IMR-90 (cell line): ENCODE data around the gene CPB1.

Source experiments
- BHLHE40 ChIP-seq: fragments of 150-350 bp; IDR thresholded peaks from 2 replicates; pipeline ENCODE4 v1.6.1; 2016; ENCODE audit warnings: mild to moderate bottlenecking, low read depth, low read length
- CEBPB ChIP-seq: IDR thresholded peaks from 2 replicates; pipeline ENCODE4 v1.6.1; 2012; ENCODE audit warnings: low read depth, low read length, improper control_type of control experiment
- FOS ChIP-seq: fragments of 150-350 bp; IDR thresholded peaks from 2 replicates; pipeline ENCODE4 v1.6.1; 2016; ENCODE audit warnings: low read depth, low read length
- MAFK ChIP-seq: IDR thresholded peaks from 2 replicates; pipeline ENCODE4 v1.6.1; 2012; ENCODE audit warnings: low read depth, low read length, improper control_type of control experiment
- MAZ ChIP-seq: IDR thresholded peaks from 2 replicates; pipeline ENCODE4 v1.6.1; 2012; ENCODE audit warnings: low read depth, mild to moderate bottlenecking, low read length, improper control_type of control experiment, moderate library complexity, borderline replicate concordance
- NFE2L2 ChIP-seq: fragments of 150-350 bp; IDR thresholded peaks from 2 replicates; pipeline ENCODE4 v1.6.1; 2016; ENCODE audit warnings: low read depth, mild to moderate bottlenecking, low read length
- POLR2A ChIP-seq: IDR thresholded peaks from 2 replicates; pipeline ENCODE4 v1.6.1; 2012; ENCODE audit warnings: mild to moderate bottlenecking, low read depth, low read length
- RAD21 ChIP-seq: IDR thresholded peaks from 2 replicates; pipeline ENCODE4 v1.6.1; 2012; ENCODE audit warnings: low read length, improper control_type of control experiment
- RCOR1 ChIP-seq: IDR thresholded peaks from 2 replicates; pipeline ENCODE4 v1.6.1; 2012; ENCODE audit warnings: mild to moderate bottlenecking, low read length, improper control_type of control experiment; ENCODE audit not compliant: insufficient replicate concordance
- RFX5 ChIP-seq: IDR thresholded peaks from 2 replicates; pipeline ENCODE4 v1.8.0; 2012; ENCODE audit warnings: low read depth, mild to moderate bottlenecking, low read length, moderate library complexity
- SMC3 ChIP-seq: fragments of 150-350 bp; IDR thresholded peaks from 2 replicates; pipeline ENCODE4 v1.6.1; 2016; ENCODE audit warnings: low read depth, mild to moderate bottlenecking, antibody characterized with exemption, low read length, moderate library complexity
- USF2 ChIP-seq: fragments of 150-350 bp; IDR thresholded peaks from 2 replicates; pipeline ENCODE4 v1.6.1; 2017; ENCODE audit warnings: mild to moderate bottlenecking, antibody characterized with exemption, low read length, low read depth
- TF ChIP-seq, protein P1 (sequence below): conservative IDR thresholded peaks from 2 replicates; pipeline ENCODE4 v1.5.1; 2012; ENCODE audit warnings: mild to moderate bottlenecking, low read depth, low read length, improper control_type of control experiment
- TF ChIP-seq, protein P2 (sequence below): fragments of 150-350 bp; IDR thresholded peaks from 2 replicates; pipeline ENCODE4 v1.6.1; 2016; ENCODE audit warnings: low read depth, mild to moderate bottlenecking, low read length, moderate library complexity, borderline replicate concordance

- TF ChIP-seq, protein P1, sequence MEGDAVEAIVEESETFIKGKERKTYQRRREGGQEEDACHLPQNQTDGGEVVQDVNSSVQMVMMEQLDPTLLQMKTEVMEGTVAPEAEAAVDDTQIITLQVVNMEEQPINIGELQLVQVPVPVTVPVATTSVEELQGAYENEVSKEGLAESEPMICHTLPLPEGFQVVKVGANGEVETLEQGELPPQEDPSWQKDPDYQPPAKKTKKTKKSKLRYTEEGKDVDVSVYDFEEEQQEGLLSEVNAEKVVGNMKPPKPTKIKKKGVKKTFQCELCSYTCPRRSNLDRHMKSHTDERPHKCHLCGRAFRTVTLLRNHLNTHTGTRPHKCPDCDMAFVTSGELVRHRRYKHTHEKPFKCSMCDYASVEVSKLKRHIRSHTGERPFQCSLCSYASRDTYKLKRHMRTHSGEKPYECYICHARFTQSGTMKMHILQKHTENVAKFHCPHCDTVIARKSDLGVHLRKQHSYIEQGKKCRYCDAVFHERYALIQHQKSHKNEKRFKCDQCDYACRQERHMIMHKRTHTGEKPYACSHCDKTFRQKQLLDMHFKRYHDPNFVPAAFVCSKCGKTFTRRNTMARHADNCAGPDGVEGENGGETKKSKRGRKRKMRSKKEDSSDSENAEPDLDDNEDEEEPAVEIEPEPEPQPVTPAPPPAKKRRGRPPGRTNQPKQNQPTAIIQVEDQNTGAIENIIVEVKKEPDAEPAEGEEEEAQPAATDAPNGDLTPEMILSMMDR, result no peak
- TF ChIP-seq POLR2A (no peak), FOS (no peak), SMC3 (no peak), CEBPB (no peak), USF2 (no peak), MAZ (no peak), RCOR1 (no peak), RFX5 (no peak), MAFK (no peak), NFE2L2 (no peak), RAD21 (no peak), BHLHE40 (no peak)
- TF ChIP-seq, protein P2, sequence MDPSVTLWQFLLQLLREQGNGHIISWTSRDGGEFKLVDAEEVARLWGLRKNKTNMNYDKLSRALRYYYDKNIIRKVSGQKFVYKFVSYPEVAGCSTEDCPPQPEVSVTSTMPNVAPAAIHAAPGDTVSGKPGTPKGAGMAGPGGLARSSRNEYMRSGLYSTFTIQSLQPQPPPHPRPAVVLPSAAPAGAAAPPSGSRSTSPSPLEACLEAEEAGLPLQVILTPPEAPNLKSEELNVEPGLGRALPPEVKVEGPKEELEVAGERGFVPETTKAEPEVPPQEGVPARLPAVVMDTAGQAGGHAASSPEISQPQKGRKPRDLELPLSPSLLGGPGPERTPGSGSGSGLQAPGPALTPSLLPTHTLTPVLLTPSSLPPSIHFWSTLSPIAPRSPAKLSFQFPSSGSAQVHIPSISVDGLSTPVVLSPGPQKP, result no peak
Measured at GRCh38 chr3:148827585-148827984, at the start of gene CPB1.
